K562 (cell line): ENCODE results near the gene ORC4. TPM values are rescaled to one million over a fixed set of nuclear protein-coding genes. Genes with fewer than 3 reads are reported as not detected.

Experiments
- ATAC-seq: fragments of 200-7000 bp; cut with Tn5 transposase; 3 replicates; pipeline ENCODE4 v1.9.1; 2020; ENCODE audit warnings: moderate library complexity
- BruUV-seq: library from RNA; stranded (reverse); fragments of 400-500 nt; replicated peaks from 2 replicates; lab custom pipeline; 2021; lab: Mats Ljungman, UMichigan
- CTCF ChIA-PET: fragments of 300-600 bp; formaldehyde crosslinking; extraction: SDS; loops from one replicate; lab custom pipeline; 2021; ENCODE audit warnings: low intra/inter-chr PET ratio; lab: Yijun Ruan, JAX
- POLR2A ChIA-PET: fragments of 300-600, 350-650 bp; sonication (Branson Sonifier 250); formaldehyde crosslinking; extraction: SDS; loops from one replicate; lab custom pipeline; 2021; ENCODE audit warnings: antibody characterized with exemption, inconsistent platforms; lab: Yijun Ruan, JAX
- DNase-seq, 4 experiments: peaks; one replicate each; pipeline versions ENCODE4 v3.0.0 to v3.0.0-alpha.2; 2011 to 2018; ENCODE audit warnings: low spot score in 3 of 4, mixed read lengths in 3 of 4; ENCODE audit errors: extremely low read depth in 1 of 4
- FAIRE-seq: peaks from 2 replicates; lab custom pipeline; 2011; peaks lifted over from hg19 to GRCh38; lab: Jason Lieb, UNC
- H2AFZ ChIP-seq: 2 replicates; pipeline ENCODE4 v1.6.0; 2011; ENCODE audit warnings: low read depth, low read length, control low read depth, inconsistent platforms
- H3K27ac ChIP-seq: fragments of 200-600 bp; 3 replicates; pipeline ENCODE4 v1.8.0; 2011; ENCODE audit warnings: low read depth, mild to moderate bottlenecking, control low read depth, inconsistent platforms, low read length, moderate library complexity, mixed read lengths; ENCODE audit errors: extremely low read depth
- H3K27me3 ChIP-seq, 2 experiments: fragments of 300-600 bp in 1 of 2; 2 replicates in 1 of 2; 3 replicates in 1 of 2; pipeline versions ENCODE4 v1.6.0 to v1.8.0; 2011; ENCODE audit warnings: inconsistent platforms in 2 of 2, low read length in 2 of 2, mild to moderate bottlenecking in 1 of 2, mixed read lengths in 1 of 2, moderate library complexity in 1 of 2; ENCODE audit not compliant: control insufficient read depth in 2 of 2, insufficient read depth in 2 of 2
- H3K36me3 ChIP-seq: fragments of 300-600 bp; 3 replicates; pipeline ENCODE4 v1.8.0; 2011; ENCODE audit warnings: mild to moderate bottlenecking, low read length, inconsistent platforms; ENCODE audit not compliant: control insufficient read depth, insufficient read depth
- H3K4me1 ChIP-seq, 2 experiments: fragments of 200-600 bp in 1 of 2; replicated peaks in 1 of 2; 2 replicates in 1 of 2; 3 replicates in 1 of 2; pipeline versions ENCODE4 v1.5.1 to v1.8.0; 2011; ENCODE audit warnings: inconsistent platforms in 2 of 2, low read length in 2 of 2, mild to moderate bottlenecking in 1 of 2, mixed read lengths in 1 of 2, moderate library complexity in 1 of 2; ENCODE audit not compliant: control insufficient read depth in 2 of 2, insufficient read depth in 2 of 2
- H3K4me2 ChIP-seq: 2 replicates; pipeline ENCODE4 v1.6.1; 2011; ENCODE audit warnings: low read length, control low read depth, inconsistent platforms, mixed read lengths; ENCODE audit not compliant: insufficient read depth
- H3K4me3 ChIP-seq: fragments of 200-600 bp; sonication (generic), shearing (Covaris generic); 2 replicates; pipeline ENCODE4 v1.5.1; 2016; ENCODE audit warnings: control low read depth, inconsistent platforms
- H3K79me2 ChIP-seq: fragments of 200-600 bp; 3 replicates; pipeline ENCODE4 v1.8.0; 2011; ENCODE audit warnings: low read length, inconsistent platforms; ENCODE audit not compliant: control insufficient read depth, insufficient read depth
- H3K9ac ChIP-seq, 2 experiments: 2 replicates each; pipeline versions ENCODE4 v1.6.0 to v1.6.1; 2011; ENCODE audit warnings: low read depth in 2 of 2, low read length in 2 of 2, control low read depth in 1 of 2, inconsistent platforms in 1 of 2, mild to moderate bottlenecking in 1 of 2, mixed read lengths in 1 of 2; ENCODE audit not compliant: insufficient read depth in 1 of 2
- H3K9me1 ChIP-seq: one replicate; pipeline ENCODE4 v1.6.0; 2011; ENCODE audit warnings: inconsistent platforms, mild to moderate bottlenecking, low read length, moderate library complexity; ENCODE audit not compliant: control insufficient read depth, insufficient read depth
- H3K9me3 ChIP-seq: replicated peaks from 2 replicates; pipeline ENCODE4 v1.5.1; 2011; ENCODE audit warnings: low read depth, low read length, inconsistent platforms; ENCODE audit not compliant: control insufficient read depth, insufficient read depth
- H4K20me1 ChIP-seq: replicated peaks from 2 replicates; pipeline ENCODE4 v1.6.1; 2011; ENCODE audit warnings: low read length, inconsistent platforms, mixed read lengths; ENCODE audit not compliant: control insufficient read depth, insufficient read depth
- CBX3 ChIP-seq, 2 experiments: IDR thresholded peaks; 1 replicate in 1 of 2; 2 replicates in 1 of 2; pipeline ENCODE4 v1.6.1; 2012; ENCODE audit warnings: inconsistent platforms in 2 of 2, low read length in 2 of 2, borderline replicate concordance in 1 of 2, control low read depth in 1 of 2
- HINFP ChIP-seq: fragments of 450-650 bp; conservative IDR thresholded peaks from 2 replicates; pipeline ENCODE4 v1.6.1; 2016; ENCODE audit warnings: missing genetic modification characterization, low read depth, mild to moderate bottlenecking, control low read depth, missing compliant biosample characterization
- POLR2H ChIP-seq: IDR thresholded peaks from 2 replicates; pipeline ENCODE4 v1.6.1; 2016; ENCODE audit warnings: missing genetic modification characterization, low read depth, mild to moderate bottlenecking, control low read depth, missing compliant biosample characterization, moderate library complexity
- ZFX ChIP-seq: sonication (generic); formaldehyde crosslinking; IDR thresholded peaks from 2 replicates; pipeline ENCODE4 v1.8.0; 2022; ENCODE audit warnings: mild to moderate bottlenecking, missing genetic modification reagents, moderate library complexity
- ZNF184 ChIP-seq: sonication (generic); formaldehyde crosslinking; IDR thresholded peaks from 2 replicates; pipeline ENCODE4 v1.5.0; 2020; ENCODE audit warnings: missing genetic modification reagents
- WGBS: fragments of 100-300 bp; shearing (Covaris generic); methylation state at CpG from one replicate; pipeline ENCODE4 v1.1.6; 2016; ENCODE audit warnings: low coverage, mixed read lengths; ENCODE audit not compliant: insufficient coverage; ENCODE audit errors: missing lambda C conversion rate; 5-methylcytosine and 5-hydroxymethylcytosine counted together
- in situ Hi-C: fragments of 300-500 bp; cut with MboI; formaldehyde crosslinking; loops from 4 replicates; pipeline ENCODE4 v1.15.0; 2018; ENCODE audit warnings: inconsistent platforms, mixed read lengths
- intact Hi-C: fragments of 100-400 bp; cut with micrococcal nuclease; formaldehyde crosslinking; loops from 2 replicates; pipeline ENCODE4 v1.14.2; 2022
- polyA plus RNA-seq, 8 experiments: library from polyadenylated mRNA; depleted of rRNA in 4 of 8; stranded (reverse) in 5 of 8; unstranded in 3 of 8; fragments of >200 nt; fragmentation: Nextera tagmentation in 2 of 8; fragmentation: Illumina TruSeq in 1 of 8; extraction: Ambion mirVana in 2 of 8; extraction: Trizol in 1 of 8; gene quantifications; 2 replicates each; pipeline versions ENCODE4 v1.2.1 to v1.2.3, GENCODE V29; 2011 to 2014; ENCODE audit warnings: inconsistent platforms in 1 of 8, missing spikeins in 1 of 8
- total RNA-seq, 7 experiments: library from RNA; depleted of rRNA in 6 of 7; stranded (reverse); fragments of >200 nt in 6 of 7; fragmentation: Illumina TruSeq in 2 of 7; extraction: Trizol in 2 of 7; gene quantifications; 2 replicates each; pipeline versions ENCODE4 v1.2.1 to v1.2.3, GENCODE V29; 2011 to 2021; ENCODE audit warnings: low replicate concordance in 1 of 7

The ORC4 gene
- total and polyA plus RNA-seq, 9 of the 15 experiments (the other 6 are each of a cell fraction or from before 2014, with no cell fraction given): 58.6 to 100 (median 70.5) TPM

- ATAC-seq (no peak), FAIRE-seq (no peak), DNase-seq (no peak)
- TF ChIP-seq ZNF184 (CRISPR knock-in tag) (no peak), HINFP (tag) (no peak), ZFX (no peak), POLR2H (tag) (no peak), CBX3 (IDR thresholded peaks at IDR 0.05; ENCODE audit: borderline replicate concordance in 1 of 2, low read length in 2 of 2) (no peak)
- CTCF ChIA-PET: no interaction called here
- no peaks in the 10 kb centered on the region for H3K9me1 ChIP-seq
- H3K36me3 ChIP-seq: no peaks in the 10 kb centered on the region
- intact Hi-C loops: no loop called here
- no peak overlapping the region for H3K4me3 ChIP-seq
- POLR2A ChIA-PET: no interaction called here
- H2AFZ ChIP-seq: no peak overlapping the region
- no peak overlapping the region for H3K27ac ChIP-seq
- no peaks in the 10 kb centered on the region for H3K4me1 ChIP-seq
- no peaks in the 10 kb centered on the region for H3K79me2 ChIP-seq
- H3K4me2 ChIP-seq: no peak overlapping the region
- no peak overlapping the region for H3K9ac ChIP-seq
- WGBS: 2% methylated on average over 3 of the region's 3 CpGs
- in situ Hi-C loops: loop anchor here (25.0 kb wide), 1 partner anchor 851 kb away; no protein-coding TSS in a partner anchor
- H4K20me1 ChIP-seq: no peaks in the 10 kb centered on the region
- no TSS peak for BruUV-seq
- H3K9me3 ChIP-seq: no peaks in the 10 kb centered on the region
- no peaks in the 10 kb centered on the region; a peak in 1 of 5 replicates for H3K27me3 ChIP-seq
These were observed 131.9 kb downstream of the ORC4 start for GRCh38 chr2:147888680-147889079.
